DMS 273 treated with DMSO at 0.1 percent for 48 hours (cell line): ENCODE results near the gene PEPD.

ENCODE experiments used
- DNase-seq: peaks from one replicate; lab custom pipeline; 2025; lab: John Stamatoyannopoulos, UW

Gene PEPD

GRCh38 chr19:33420821-33421220 lies 100.8 kb downstream of the PEPD start:
- no peak for DNase-seq

GRCh38 chr19:33419788-33420130 lies 101.8 kb downstream of the PEPD start:
- DNase-seq: no peak

GRCh38 chr19:33418871-33419787 lies 102.5 kb downstream of the PEPD start:
- DNase-seq: no peak

- DNase-seq: no peak
These were observed 103.1 kb downstream of the PEPD start for GRCh38 chr19:33418461-33418860.

- DNase-seq: no peak
These were observed 103.8 kb downstream of the PEPD start for GRCh38 chr19:33417751-33418150.

GRCh38 chr19:33416307-33417215 lies 105.0 kb downstream of the PEPD start:
- DNase-seq: peak; percentile 37

- no peak for DNase-seq
These were observed 106.7 kb downstream of the PEPD start for GRCh38 chr19:33414667-33415605.

GRCh38 chr19:33413868-33414666 lies 107.5 kb downstream of the PEPD start:
- DNase-seq: no peak

- DNase-seq: no peak
These were observed 108.2 kb downstream of the PEPD start for GRCh38 chr19:33413426-33413725.

- no peak for DNase-seq
These were observed 108.8 kb downstream of the PEPD start for GRCh38 chr19:33412601-33413425.

GRCh38 chr19:33411621-33412180 lies 109.9 kb downstream of the PEPD start:
- no peak for DNase-seq

GRCh38 chr19:33410915-33411401 lies 110.6 kb downstream of the PEPD start:
- DNase-seq: no peak

- no peak for DNase-seq
These were observed 111.5 kb downstream of the PEPD start for GRCh38 chr19:33409906-33410685.

GRCh38 chr19:33408538-33409434 lies 112.8 kb downstream of the PEPD start:
- DNase-seq: no peak

- no peak for DNase-seq
These were observed 113.5 kb downstream of the PEPD start for GRCh38 chr19:33408116-33408515.

GRCh38 chr19:33407716-33408115 lies 113.9 kb downstream of the PEPD start:
- DNase-seq: no peak

- DNase-seq: no peak
These were observed 114.4 kb downstream of the PEPD start for GRCh38 chr19:33407140-33407551.
